T1000 (cell line): ENCODE measurements around the gene INSYN2A.

Experiments used
- DNase-seq: peaks from one replicate; lab custom pipeline; 2025; ENCODE audit warnings: mixed read lengths; lab: John Stamatoyannopoulos, UW

The INSYN2A gene

DNA sequence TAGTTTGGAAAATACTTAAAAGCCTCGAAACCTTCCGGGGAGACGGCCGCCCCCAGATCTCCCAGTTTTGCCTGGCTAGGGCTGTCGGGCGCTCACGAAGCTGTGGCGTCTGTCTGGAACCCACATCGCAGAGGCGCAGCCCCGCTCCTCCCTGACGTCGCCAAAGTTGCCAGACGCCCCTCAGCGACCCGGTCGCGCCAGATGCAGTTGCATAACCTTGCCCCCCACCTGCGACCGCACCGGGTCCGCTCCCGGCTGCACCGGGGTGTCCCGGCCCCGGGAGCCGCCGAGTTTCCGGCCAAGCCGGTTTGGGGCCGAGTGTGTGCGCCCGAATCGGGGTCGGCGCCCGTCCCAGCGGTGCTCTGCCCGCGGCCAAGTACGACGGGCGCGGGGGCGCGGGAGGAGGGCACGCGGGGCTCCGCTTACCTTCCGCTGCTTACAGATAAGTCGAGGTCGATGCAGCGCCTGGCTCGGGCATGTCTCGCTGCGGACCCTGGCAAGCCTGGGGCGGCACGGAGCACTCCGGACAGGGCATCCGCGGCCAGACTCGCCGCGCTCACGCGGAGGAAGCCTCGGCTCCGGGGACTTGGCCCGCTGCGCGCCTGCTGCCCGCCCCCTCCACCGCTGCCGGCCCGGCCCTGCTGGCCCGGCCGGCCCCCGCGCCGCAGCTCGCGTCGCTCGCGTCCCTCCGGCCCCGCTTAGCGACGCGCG is 665 bp downstream of the INSYN2A start:
- no peak for DNase-seq

- DNase-seq = no peak
These were observed 1.3 kb downstream of the INSYN2A start for GRCh38 chr10:127195041-127195506.

DNA sequence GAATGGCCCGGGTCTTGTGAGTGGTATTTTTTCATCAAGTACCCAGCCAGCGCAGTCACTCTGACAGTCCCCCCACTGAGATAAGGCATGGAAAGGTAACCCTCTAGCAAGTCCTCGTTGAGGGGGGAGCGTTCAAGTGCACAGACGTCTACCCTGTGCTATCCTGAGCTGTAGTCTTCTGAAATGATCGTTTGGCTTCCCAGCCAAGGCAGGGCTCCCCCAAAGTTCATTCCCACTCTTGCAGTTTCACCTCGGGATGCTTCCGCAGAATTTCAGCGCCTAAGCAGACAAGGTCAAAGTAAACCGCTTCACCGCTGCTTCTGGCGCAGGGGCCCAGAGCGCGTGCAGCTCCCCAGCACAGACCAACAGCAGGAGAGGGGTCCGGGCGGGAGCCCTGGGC is 1.8 kb downstream of the INSYN2A start:
- no peak for DNase-seq

DNA sequence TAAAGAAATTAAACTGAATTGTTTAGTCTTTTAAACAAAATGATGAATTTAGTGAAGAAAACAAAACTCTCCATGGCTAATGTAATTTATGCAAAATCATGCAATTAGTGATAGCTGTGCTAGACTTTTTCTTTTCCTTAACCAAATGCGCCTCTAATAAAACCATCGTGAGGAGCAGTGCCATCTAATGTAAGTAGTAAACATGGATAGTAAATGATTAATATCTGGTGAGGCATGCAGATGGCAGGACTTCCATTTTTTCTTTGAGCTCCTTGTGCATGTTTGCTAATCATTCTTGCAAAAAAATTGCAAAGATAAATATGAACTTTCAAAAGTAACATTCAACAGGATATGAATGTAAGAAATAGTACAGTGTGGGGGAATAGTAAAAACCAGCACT is 2.3 kb downstream of the INSYN2A start:
- DNase-seq = no peak

- no peak for DNase-seq
These were observed 3.3 kb downstream of the INSYN2A start for GRCh38 chr10:127193125-127193524.

DNA sequence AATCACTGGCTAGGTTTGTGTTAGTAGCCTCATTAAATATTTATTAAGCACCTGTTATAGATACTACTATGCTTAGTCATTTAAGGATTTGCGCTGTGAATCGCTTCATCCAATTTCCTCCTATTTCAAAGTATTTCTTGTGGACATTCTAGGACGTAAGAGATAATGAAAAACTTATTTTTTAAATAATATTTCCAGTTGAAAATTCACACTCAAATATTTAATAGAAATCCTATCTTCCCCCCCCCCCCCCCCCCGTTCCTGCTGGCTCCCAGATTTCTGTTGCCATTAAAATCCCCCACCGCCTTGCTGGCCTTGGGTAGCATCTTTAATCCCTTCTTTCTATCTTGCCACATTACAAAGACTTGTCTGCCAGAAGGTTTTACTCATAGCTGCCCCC is 6.0 kb downstream of the INSYN2A start:
- DNase-seq = no peak

GRCh38 chr10:127189226-127189625 is 7.2 kb downstream of the INSYN2A start:
- DNase-seq = no peak

- no peak for DNase-seq
These were observed 9.6 kb downstream of the INSYN2A start for GRCh38 chr10:127186813-127187212.

DNA sequence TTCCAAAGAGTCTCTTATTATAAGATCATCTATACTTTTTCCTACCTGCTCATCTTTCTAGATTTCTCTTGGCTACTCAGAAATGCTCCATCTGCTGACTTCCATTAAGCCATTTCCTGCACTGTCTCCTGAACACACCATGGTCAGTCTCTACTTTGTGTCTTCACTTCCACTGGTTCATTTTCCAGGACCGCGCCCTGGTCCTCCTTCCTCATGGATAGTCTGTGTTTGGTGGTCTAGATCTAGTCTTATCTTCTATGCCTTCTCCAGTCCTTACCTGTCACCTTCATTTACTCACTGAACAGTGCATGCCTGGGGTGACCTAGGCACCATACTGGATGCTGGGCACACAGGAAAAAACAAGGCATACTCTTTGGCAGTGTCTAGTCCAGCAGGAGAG is 11.8 kb downstream of the INSYN2A start:
- DNase-seq = no peak

GRCh38 chr10:127182161-127182560 is 14.2 kb downstream of the INSYN2A start:
- no peak for DNase-seq

- no peak for DNase-seq
These were observed 16.7 kb downstream of the INSYN2A start for GRCh38 chr10:127179612-127180250.

GRCh38 chr10:127176649-127177048 is 19.7 kb downstream of the INSYN2A start:
- no peak for DNase-seq

- DNase-seq = no peak
These were observed 20.9 kb downstream of the INSYN2A start for GRCh38 chr10:127175357-127176110.

GRCh38 chr10:127174866-127175265 is 21.5 kb downstream of the INSYN2A start:
- no peak for DNase-seq

DNA sequence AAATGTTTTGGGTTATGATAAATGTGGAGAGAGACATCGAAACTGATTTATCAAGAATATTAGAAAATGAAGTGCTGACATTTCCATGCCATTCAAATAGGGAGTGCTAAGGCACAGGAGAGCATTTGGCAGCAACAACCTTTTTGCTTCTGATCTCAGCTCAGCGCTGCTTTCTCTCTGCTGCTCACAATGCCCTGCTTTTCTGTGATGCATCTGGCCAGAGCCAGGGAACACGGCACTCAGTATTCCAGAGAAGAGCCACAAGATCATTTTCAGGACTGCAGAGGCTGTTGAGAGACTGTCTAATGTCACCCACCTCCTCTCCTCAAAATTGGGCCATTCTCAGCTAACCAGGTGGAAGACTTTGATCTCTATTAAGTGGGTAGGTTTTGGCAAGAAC is 28.1 kb downstream of the INSYN2A start:
- DNase-seq = no peak

DNA sequence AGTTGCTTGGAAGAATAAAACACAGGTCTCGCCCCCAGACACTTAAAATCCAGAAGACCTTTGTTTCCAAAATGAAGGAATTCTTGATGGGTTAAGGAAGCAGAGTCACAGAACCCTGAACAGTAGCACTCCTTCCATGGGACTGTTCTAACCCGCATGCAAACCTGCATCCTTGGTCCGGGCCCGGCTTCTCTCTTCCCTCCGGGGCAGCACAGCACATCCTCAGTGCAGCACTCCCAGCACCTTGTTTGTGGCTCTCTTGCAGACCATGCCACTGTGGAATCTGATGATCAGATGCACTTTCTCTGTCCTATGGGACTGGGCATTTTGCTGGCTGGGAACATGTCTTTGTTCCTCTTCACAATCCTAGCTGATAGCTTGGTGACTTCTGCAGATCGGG is 33.5 kb downstream of the INSYN2A start:
- no peak for DNase-seq

GRCh38 chr10:127161482-127161881 is 34.9 kb downstream of the INSYN2A start:
- DNase-seq = no peak

- DNase-seq = no peak
These were observed 36.6 kb downstream of the INSYN2A start for GRCh38 chr10:127159648-127160245.

DNA sequence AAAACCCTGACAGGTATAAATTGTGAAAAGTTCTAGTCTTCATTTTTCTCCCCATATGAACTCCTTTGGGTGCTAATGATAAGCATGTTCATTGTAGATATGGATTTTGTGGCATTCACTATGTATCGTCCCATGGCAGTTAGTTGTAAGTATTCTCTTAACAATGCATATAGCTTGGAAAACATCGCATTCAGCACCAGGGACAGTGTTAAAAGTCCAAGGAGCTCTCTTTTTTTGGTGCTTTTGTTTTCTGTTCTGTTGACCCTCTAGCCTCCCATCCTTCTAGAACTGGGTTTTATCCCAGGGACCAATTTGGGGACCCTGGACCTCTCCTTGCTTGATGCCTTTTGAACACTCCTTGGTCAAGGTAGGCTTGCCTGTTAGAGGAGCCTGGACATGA is 37.7 kb downstream of the INSYN2A start:
- DNase-seq = no peak

GRCh38 chr10:127157506-127158200 is 38.7 kb downstream of the INSYN2A start:
- no peak for DNase-seq

GRCh38 chr10:127157089-127157488 is 39.3 kb downstream of the INSYN2A start:
- DNase-seq = no peak
